Prostate gland (tissue), 2 donors: Measurements from ENCODE around the gene SGSH.

ENCODE experiments used
- CTCF ChIP-seq, 4 experiments: fragments of 200-600 bp in 2 of 4; fragments of 450-650 bp in 2 of 4; sonication (generic) in 2 of 4; IDR thresholded peaks; 1 replicate in 3 of 4; 2 replicates in 1 of 4; pipeline ENCODE4 v1.5.1; 2016 to 2019; ENCODE audit warnings: antibody characterized with exemption in 4 of 4, mild to moderate bottlenecking in 2 of 4, moderate library complexity in 2 of 4
- POLR2A ChIP-seq: fragments of 450-650 bp; IDR thresholded peaks from one replicate; pipeline ENCODE4 v1.6.1; 2016; ENCODE audit warnings: antibody characterized with exemption, mild to moderate bottlenecking

DNA sequence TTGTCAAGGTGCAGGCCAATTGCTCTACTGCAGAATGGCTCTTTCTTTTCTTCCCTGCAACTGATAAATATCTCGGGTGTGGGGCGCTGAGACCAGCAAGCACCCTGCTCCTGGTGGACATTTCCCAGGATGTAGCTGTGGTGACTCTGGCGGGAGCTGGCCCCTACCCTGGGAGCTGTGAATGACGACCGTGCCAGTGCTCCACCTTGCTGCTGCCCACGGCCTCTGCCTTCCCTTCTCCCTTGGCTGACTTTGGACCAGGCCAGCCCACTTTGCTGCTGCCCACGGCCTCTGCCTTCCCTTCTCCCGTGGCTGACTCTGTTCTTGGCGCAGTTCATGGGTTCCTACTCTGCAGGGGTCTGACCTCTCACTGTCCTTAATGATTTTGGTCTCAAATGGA lies 34.2 kb downstream of the SGSH start:
- TF ChIP-seq CTCF (IDR thresholded peaks at IDR 0.05) (no peak), POLR2A (no peak)
